ENCODE measurements around the gene USP17L10. TPM values are rescaled to one million over a fixed set of nuclear protein-coding genes. Genes with fewer than 3 reads are reported as not detected.

Gene USP17L10
- total RNA-seq: not detected in 2 replicates

GRCh38 chr4:9210357-9210756 is at the start of gene USP17L10:
Gene USP17L10, plus strand, starts transcription at chr4:9210657. Its CDS starts 0 bp downstream, at chr4:9210657.

GRCh38 chr4:9169791-9170459 is 40.5 kb upstream of the USP17L10 start, which contains the start of gene FAM90A26:
Gene FAM90A26, plus strand, starts transcription at chr4:9170409. Its CDS starts 2,764 bp downstream, at chr4:9173173.

GRCh38 chr4:9215105-9215504 is 4.6 kb downstream of the USP17L10 start, which contains the start of gene USP17L11:
Gene USP17L11, plus strand, starts transcription at chr4:9215405. Its CDS starts 0 bp downstream, at chr4:9215405.

GRCh38 chr4:9219852-9220251 is 9.4 kb downstream of the USP17L10 start, which contains the start of gene USP17L12:
Gene USP17L12, plus strand, starts transcription at chr4:9220152. Its CDS starts 0 bp downstream, at chr4:9220152.

GRCh38 chr4:9224596-9224995 is 14.1 kb downstream of the USP17L10 start, which contains the start of gene USP17L13:
Gene USP17L13, plus strand, starts transcription at chr4:9224896. Its CDS starts 0 bp downstream, at chr4:9224896.

GRCh38 chr4:9234085-9234484 is 23.6 kb downstream of the USP17L10 start, which contains the start of gene USP17L15:
Gene USP17L15, plus strand, starts transcription at chr4:9234385. Its CDS starts 0 bp downstream, at chr4:9234385.

GRCh38 chr4:9243579-9243978 is 33.1 kb downstream of the USP17L10 start, which contains the start of gene USP17L17:
Gene USP17L17, plus strand, starts transcription at chr4:9243879. Its CDS starts 0 bp downstream, at chr4:9243879.

GRCh38 chr4:9247953-9248680 is 37.7 kb downstream of the USP17L10 start, which contains the start of gene USP17L18:
Gene USP17L18, plus strand, starts transcription at chr4:9248630. Its CDS starts 0 bp downstream, at chr4:9248630.

GRCh38 chr4:9253078-9253477 is 42.6 kb downstream of the USP17L10 start, which contains the start of gene USP17L19:
Gene USP17L19, plus strand, starts transcription at chr4:9253378. Its CDS starts 0 bp downstream, at chr4:9253378.

GRCh38 chr4:9257824-9258223 is 47.4 kb downstream of the USP17L10 start, which contains the start of gene USP17L20:
Gene USP17L20, plus strand, starts transcription at chr4:9258124. Its CDS starts 0 bp downstream, at chr4:9258124.

Other genes with a start within 250 kb of the USP17L10 start
- gene FAM90A26, start 40.2 kb upstream of the USP17L10 start, total RNA-seq: not detected in 2 replicates
- not detected in 2 replicates for gene USP17L11, start 4.7 kb downstream of the USP17L10 start, total RNA-seq
- not detected in 2 replicates for gene USP17L12, start 9.5 kb downstream of the USP17L10 start, total RNA-seq
- not detected in 2 replicates for gene USP17L13, start 14.2 kb downstream of the USP17L10 start, total RNA-seq
- not detected in 2 replicates for gene USP17L15, start 23.7 kb downstream of the USP17L10 start, total RNA-seq
- not detected in 2 replicates for gene USP17L17, start 33.2 kb downstream of the USP17L10 start, total RNA-seq
- gene USP17L18, start 38.0 kb downstream of the USP17L10 start, total RNA-seq: not detected in 2 replicates
- gene USP17L19, start 42.7 kb downstream of the USP17L10 start, total RNA-seq: not detected in 2 replicates
- not detected in 2 replicates for gene USP17L20, start 47.5 kb downstream of the USP17L10 start, total RNA-seq
- gene USP17L21, start 52.2 kb downstream of the USP17L10 start, total RNA-seq: not detected in 2 replicates
- gene USP17L22, start 57.0 kb downstream of the USP17L10 start, total RNA-seq: not detected in 2 replicates
- gene USP17L24, start 114.5 kb downstream of the USP17L10 start, total RNA-seq: not detected in 2 replicates
- gene USP17L25, start 119.3 kb downstream of the USP17L10 start, total RNA-seq: not detected in 2 replicates
- not detected in 2 replicates for gene USP17L26, start 124.0 kb downstream of the USP17L10 start, total RNA-seq
- not detected in 2 replicates for gene USP17L5, start 128.7 kb downstream of the USP17L10 start, total RNA-seq
- gene USP17L27, start 133.5 kb downstream of the USP17L10 start, total RNA-seq: not detected in 2 replicates
- not detected in 2 replicates for gene USP17L28, start 138.2 kb downstream of the USP17L10 start, total RNA-seq
- not detected in 2 replicates for gene USP17L29, start 143.0 kb downstream of the USP17L10 start, total RNA-seq
- gene USP17L30, start 152.5 kb downstream of the USP17L10 start, total RNA-seq: not detected in 2 replicates
- not detected in 2 replicates for gene DEFB131A, start 233.8 kb downstream of the USP17L10 start, total RNA-seq

Data from vein endothelial cell (primary cell).